ENCODE data around the gene GPX3.

Gene GPX3

GRCh38 chr5:151001436-151001835 is 19.0 kb upstream of the GPX3 start:
- TF ChIP-seq TAF1 (IDR thresholded peaks at IDR 0.05; ENCODE audit: borderline replicate concordance, insufficient read depth, low read length) (no peak), POLR2AphosphoS5 (IDR thresholded peaks at IDR 0.05; ENCODE audit: low read depth, low read length) (no peak), REST (IDR thresholded peaks at IDR 0.05; ENCODE audit: insufficient read depth in 1 of 2, low read depth in 2 of 2, low read length in 2 of 2) (no peak), FOXP2 (optimal IDR thresholded peaks at IDR 0.05; ENCODE audit: borderline replicate concordance, extremely low read depth, extremely low read length, insufficient read depth) (no peak), SIN3A (IDR thresholded peaks at IDR 0.05; ENCODE audit: borderline replicate concordance, insufficient read depth, low read length) (no peak)

GRCh38 chr5:151002250-151002649 is 18.1 kb upstream of the GPX3 start:
- TF ChIP-seq SIN3A (IDR thresholded peaks at IDR 0.05; ENCODE audit: borderline replicate concordance, insufficient read depth, low read length), result no peak
- no peak for TF ChIP-seq REST (IDR thresholded peaks at IDR 0.05; ENCODE audit: insufficient read depth in 1 of 2, low read depth in 2 of 2, low read length in 2 of 2)
- no peak for TF ChIP-seq TAF1 (IDR thresholded peaks at IDR 0.05; ENCODE audit: borderline replicate concordance, insufficient read depth, low read length)
- TF ChIP-seq POLR2AphosphoS5 (IDR thresholded peaks at IDR 0.05; ENCODE audit: low read depth, low read length), result no peak
- no peak for TF ChIP-seq FOXP2 (optimal IDR thresholded peaks at IDR 0.05; ENCODE audit: borderline replicate concordance, extremely low read depth, extremely low read length, insufficient read depth)

GRCh38 chr5:151002681-151003502 is 17.5 kb upstream of the GPX3 start:
- TF ChIP-seq TAF1 (IDR thresholded peaks at IDR 0.05; ENCODE audit: borderline replicate concordance, insufficient read depth, low read length) (no peak), SIN3A (IDR thresholded peaks at IDR 0.05; ENCODE audit: borderline replicate concordance, insufficient read depth, low read length) (no peak), REST (IDR thresholded peaks at IDR 0.05; ENCODE audit: insufficient read depth in 1 of 2, low read depth in 2 of 2, low read length in 2 of 2) (no peak), FOXP2 (optimal IDR thresholded peaks at IDR 0.05; ENCODE audit: borderline replicate concordance, extremely low read depth, extremely low read length, insufficient read depth) (no peak), POLR2AphosphoS5 (IDR thresholded peaks at IDR 0.05; ENCODE audit: low read depth, low read length) (no peak)

GRCh38 chr5:151003503-151003860 is 16.9 kb upstream of the GPX3 start:
- TF ChIP-seq SIN3A (IDR thresholded peaks at IDR 0.05; ENCODE audit: borderline replicate concordance, insufficient read depth, low read length) (no peak), POLR2AphosphoS5 (IDR thresholded peaks at IDR 0.05; ENCODE audit: low read depth, low read length) (no peak), REST (IDR thresholded peaks at IDR 0.05; ENCODE audit: insufficient read depth in 1 of 2, low read depth in 2 of 2, low read length in 2 of 2) (no peak), TAF1 (IDR thresholded peaks at IDR 0.05; ENCODE audit: borderline replicate concordance, insufficient read depth, low read length) (no peak), FOXP2 (optimal IDR thresholded peaks at IDR 0.05; ENCODE audit: borderline replicate concordance, extremely low read depth, extremely low read length, insufficient read depth) (no peak)

Measured in PFSK-1 (cell line).